Measurements from ENCODE around the gene GNAQ. TPM values are rescaled to one million over a fixed set of nuclear protein-coding genes. Genes with fewer than 3 reads are reported as not detected.

GNAQ gene
- total and polyA plus RNA-seq, 2 experiments from 2014 or later, result 21.1 to 43.1 TPM

DNA sequence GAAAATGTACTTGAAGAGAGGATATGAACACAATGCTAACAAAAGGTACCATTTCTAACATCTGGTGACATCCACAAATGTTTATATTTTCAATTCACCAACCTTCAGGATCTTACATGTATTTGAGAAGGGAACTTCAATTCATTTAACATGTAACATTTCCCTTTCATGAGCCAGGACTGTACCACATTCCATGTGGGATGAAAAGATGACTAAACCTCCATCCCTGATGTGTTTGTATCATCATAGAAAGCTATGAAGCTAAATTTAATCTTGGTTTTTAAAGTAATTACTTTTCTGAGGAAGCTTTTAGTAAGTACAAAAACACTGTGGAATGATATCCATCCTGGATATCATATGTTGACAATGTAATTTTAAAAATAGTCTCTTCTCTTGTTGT, 305.3 kb downstream of the GNAQ start:
- H3K4me1 ChIP-seq (ENCODE audit: insufficient read depth), result peaks cover under 1% of the 10 kb centered on the region; the same call in 1 of the 2 replicates
- no peaks in the 10 kb centered on the region; the same call in 1 of the 2 replicates for H3K9me2 ChIP-seq (ENCODE audit: insufficient read depth)
- peaks cover 43% of the 10 kb centered on the region for H3K36me3 Mint-ChIP-seq (ENCODE audit: low read depth)
- H3K9me3 Mint-ChIP-seq, result no peaks in the 10 kb centered on the region
- no peak overlapping the region for H3K4me2 ChIP-seq
- H3K27me3 ChIP-seq (ENCODE audit: insufficient read depth), result no peaks in the 10 kb centered on the region
- no peak overlapping the region for H3K27ac ChIP-seq (ENCODE audit: low read depth)
- no peaks in the 10 kb centered on the region for H4K20me1 ChIP-seq (replicated peaks; ENCODE audit: insufficient read depth)
- H3K36me3 ChIP-seq (ENCODE audit: insufficient read depth), result no peaks in the 10 kb centered on the region; the same call in 1 of the 2 replicates
- no peak for TF ChIP-seq JUNB (IDR thresholded peaks at IDR 0.05; ENCODE audit: unreplicated experiment)
- H3F3A ChIP-seq (replicated peaks; ENCODE audit: low read depth), result no peaks in the 10 kb centered on the region
- 0 out of 2 replicates have a peak overlapping the region, but pooled peaks have one; percentile 12 for H3K27ac Mint-ChIP-seq
- DNase-seq (ENCODE audit: low spot score) (no peak), ATAC-seq (no peak)
- H3K4me3 Mint-ChIP-seq, result no peak overlapping the region
- H3K27me3 Mint-ChIP-seq (ENCODE audit: insufficient read depth, low read depth, poor library complexity), result peaks cover 2% of the 10 kb centered on the region
- peaks cover 11% of the 10 kb centered on the region for H3K4me1 Mint-ChIP-seq
- no peaks in the 10 kb centered on the region for H3K79me2 ChIP-seq (replicated peaks; ENCODE audit: insufficient read depth)
- no peak overlapping the region for H3K4me3 ChIP-seq
- H2AFZ ChIP-seq, result no peak overlapping the region

DNA sequence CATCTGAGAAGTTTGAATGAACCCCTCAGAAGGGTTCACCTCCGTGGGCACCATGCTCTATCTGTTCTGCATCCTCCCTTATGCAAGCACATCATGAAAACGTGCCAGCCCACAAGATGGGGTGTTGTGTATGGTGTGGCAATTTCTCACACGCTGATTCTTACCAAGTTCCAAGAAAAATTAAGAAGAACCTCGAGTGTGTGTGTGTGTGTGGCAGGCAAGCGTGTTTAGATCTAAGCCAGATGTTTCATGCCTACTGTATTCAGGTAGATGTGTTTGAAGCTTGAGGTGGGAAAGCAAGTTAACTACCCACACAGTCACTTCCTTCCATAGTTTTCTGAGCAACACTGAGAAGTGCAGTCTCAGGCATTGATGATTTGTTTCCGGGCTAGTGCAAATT, 305.8 kb downstream of the GNAQ start:
- DNase-seq (ENCODE audit: low spot score) (no peak), ATAC-seq (no peak)
- Histone ChIP-seq H3F3A (replicated peaks; ENCODE audit: low read depth) (no peaks in the 10 kb centered on the region), H3K36me3 (ENCODE audit: insufficient read depth) (no peaks in the 10 kb centered on the region; the same call in 1 of the 2 replicates), H3K27ac (ENCODE audit: low read depth) (no peak overlapping the region), H3K79me2 (replicated peaks; ENCODE audit: insufficient read depth) (no peaks in the 10 kb centered on the region), H3K27me3 (ENCODE audit: insufficient read depth) (no peaks in the 10 kb centered on the region), H3K4me2 (no peak overlapping the region), H3K4me3 (no peak overlapping the region), H4K20me1 (replicated peaks; ENCODE audit: insufficient read depth) (no peaks in the 10 kb centered on the region), H3K4me1 (ENCODE audit: insufficient read depth) (peaks cover 5% of the 10 kb centered on the region), H2AFZ (no peak overlapping the region), H3K9me2 (ENCODE audit: insufficient read depth) (no peaks in the 10 kb centered on the region; the same call in 1 of the 2 replicates)
- Mint-ChIP-seq H3K36me3 (ENCODE audit: low read depth) (peaks cover 43% of the 10 kb centered on the region), H3K27me3 (ENCODE audit: insufficient read depth, low read depth, poor library complexity) (no peaks in the 10 kb centered on the region), H3K4me1 (peaks cover 14% of the 10 kb centered on the region), H3K27ac (peak overlapping the region; percentile 12; the same call in 1 of the 2 replicates), H3K4me3 (no peak overlapping the region), H3K9me3 (no peaks in the 10 kb centered on the region)
- TF ChIP-seq, protein P1, sequence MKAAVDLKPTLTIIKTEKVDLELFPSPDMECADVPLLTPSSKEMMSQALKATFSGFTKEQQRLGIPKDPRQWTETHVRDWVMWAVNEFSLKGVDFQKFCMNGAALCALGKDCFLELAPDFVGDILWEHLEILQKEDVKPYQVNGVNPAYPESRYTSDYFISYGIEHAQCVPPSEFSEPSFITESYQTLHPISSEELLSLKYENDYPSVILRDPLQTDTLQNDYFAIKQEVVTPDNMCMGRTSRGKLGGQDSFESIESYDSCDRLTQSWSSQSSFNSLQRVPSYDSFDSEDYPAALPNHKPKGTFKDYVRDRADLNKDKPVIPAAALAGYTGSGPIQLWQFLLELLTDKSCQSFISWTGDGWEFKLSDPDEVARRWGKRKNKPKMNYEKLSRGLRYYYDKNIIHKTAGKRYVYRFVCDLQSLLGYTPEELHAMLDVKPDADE (IDR thresholded peaks at IDR 0.05), result no peak
- TF ChIP-seq EZH2 (IDR thresholded peaks at IDR 0.05; ENCODE audit: low read depth, unreplicated experiment), result no peak
- no peak for TF ChIP-seq NANOG (IDR thresholded peaks at IDR 0.05; ENCODE audit: borderline replicate concordance)
- TF ChIP-seq EZH2phosphoT487 (IDR thresholded peaks at IDR 0.05; ENCODE audit: unreplicated experiment), result no peak
- TF ChIP-seq JUNB (IDR thresholded peaks at IDR 0.05; ENCODE audit: unreplicated experiment), result no peak
- TF ChIP-seq, protein P2, sequence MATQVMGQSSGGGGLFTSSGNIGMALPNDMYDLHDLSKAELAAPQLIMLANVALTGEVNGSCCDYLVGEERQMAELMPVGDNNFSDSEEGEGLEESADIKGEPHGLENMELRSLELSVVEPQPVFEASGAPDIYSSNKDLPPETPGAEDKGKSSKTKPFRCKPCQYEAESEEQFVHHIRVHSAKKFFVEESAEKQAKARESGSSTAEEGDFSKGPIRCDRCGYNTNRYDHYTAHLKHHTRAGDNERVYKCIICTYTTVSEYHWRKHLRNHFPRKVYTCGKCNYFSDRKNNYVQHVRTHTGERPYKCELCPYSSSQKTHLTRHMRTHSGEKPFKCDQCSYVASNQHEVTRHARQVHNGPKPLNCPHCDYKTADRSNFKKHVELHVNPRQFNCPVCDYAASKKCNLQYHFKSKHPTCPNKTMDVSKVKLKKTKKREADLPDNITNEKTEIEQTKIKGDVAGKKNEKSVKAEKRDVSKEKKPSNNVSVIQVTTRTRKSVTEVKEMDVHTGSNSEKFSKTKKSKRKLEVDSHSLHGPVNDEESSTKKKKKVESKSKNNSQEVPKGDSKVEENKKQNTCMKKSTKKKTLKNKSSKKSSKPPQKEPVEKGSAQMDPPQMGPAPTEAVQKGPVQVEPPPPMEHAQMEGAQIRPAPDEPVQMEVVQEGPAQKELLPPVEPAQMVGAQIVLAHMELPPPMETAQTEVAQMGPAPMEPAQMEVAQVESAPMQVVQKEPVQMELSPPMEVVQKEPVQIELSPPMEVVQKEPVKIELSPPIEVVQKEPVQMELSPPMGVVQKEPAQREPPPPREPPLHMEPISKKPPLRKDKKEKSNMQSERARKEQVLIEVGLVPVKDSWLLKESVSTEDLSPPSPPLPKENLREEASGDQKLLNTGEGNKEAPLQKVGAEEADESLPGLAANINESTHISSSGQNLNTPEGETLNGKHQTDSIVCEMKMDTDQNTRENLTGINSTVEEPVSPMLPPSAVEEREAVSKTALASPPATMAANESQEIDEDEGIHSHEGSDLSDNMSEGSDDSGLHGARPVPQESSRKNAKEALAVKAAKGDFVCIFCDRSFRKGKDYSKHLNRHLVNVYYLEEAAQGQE (IDR thresholded peaks at IDR 0.05; ENCODE audit: unreplicated experiment), result no peak
- no peak for TF ChIP-seq STAT1 (IDR thresholded peaks at IDR 0.05; ENCODE audit: unreplicated experiment)
- TF ChIP-seq, protein P3, sequence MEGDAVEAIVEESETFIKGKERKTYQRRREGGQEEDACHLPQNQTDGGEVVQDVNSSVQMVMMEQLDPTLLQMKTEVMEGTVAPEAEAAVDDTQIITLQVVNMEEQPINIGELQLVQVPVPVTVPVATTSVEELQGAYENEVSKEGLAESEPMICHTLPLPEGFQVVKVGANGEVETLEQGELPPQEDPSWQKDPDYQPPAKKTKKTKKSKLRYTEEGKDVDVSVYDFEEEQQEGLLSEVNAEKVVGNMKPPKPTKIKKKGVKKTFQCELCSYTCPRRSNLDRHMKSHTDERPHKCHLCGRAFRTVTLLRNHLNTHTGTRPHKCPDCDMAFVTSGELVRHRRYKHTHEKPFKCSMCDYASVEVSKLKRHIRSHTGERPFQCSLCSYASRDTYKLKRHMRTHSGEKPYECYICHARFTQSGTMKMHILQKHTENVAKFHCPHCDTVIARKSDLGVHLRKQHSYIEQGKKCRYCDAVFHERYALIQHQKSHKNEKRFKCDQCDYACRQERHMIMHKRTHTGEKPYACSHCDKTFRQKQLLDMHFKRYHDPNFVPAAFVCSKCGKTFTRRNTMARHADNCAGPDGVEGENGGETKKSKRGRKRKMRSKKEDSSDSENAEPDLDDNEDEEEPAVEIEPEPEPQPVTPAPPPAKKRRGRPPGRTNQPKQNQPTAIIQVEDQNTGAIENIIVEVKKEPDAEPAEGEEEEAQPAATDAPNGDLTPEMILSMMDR (conservative IDR thresholded peaks at IDR 0.05; ENCODE audit: low read depth in 2 of 2), result no peak
- TF ChIP-seq ZNF331 (CRISPR knock-in tag; IDR thresholded peaks at IDR 0.05; ENCODE audit: low read depth), result no peak
- no peak for TF ChIP-seq CREB1 (CRISPR knock-in tag; IDR thresholded peaks at IDR 0.05; ENCODE audit: low read depth)
- TF ChIP-seq ZNF114 (CRISPR knock-in tag; IDR thresholded peaks at IDR 0.05), result no peak
- no peak for TF ChIP-seq POLR2AphosphoS5 (IDR thresholded peaks at IDR 0.05; ENCODE audit: low read depth)
